ENCODE measurements around the gene RNU6-9. TPM values are rescaled to one million over a fixed set of nuclear protein-coding genes. Genes with fewer than 3 reads are reported as not detected.
"Not testable (repeated sequence)": the region's sequence is repeated elsewhere in the genome, so short reads cannot be mapped to it uniquely, and the experiment has no call there.

The RNU6-9 gene
- total RNA-seq, 2 donors from 2014 or later = not detected

DNA sequence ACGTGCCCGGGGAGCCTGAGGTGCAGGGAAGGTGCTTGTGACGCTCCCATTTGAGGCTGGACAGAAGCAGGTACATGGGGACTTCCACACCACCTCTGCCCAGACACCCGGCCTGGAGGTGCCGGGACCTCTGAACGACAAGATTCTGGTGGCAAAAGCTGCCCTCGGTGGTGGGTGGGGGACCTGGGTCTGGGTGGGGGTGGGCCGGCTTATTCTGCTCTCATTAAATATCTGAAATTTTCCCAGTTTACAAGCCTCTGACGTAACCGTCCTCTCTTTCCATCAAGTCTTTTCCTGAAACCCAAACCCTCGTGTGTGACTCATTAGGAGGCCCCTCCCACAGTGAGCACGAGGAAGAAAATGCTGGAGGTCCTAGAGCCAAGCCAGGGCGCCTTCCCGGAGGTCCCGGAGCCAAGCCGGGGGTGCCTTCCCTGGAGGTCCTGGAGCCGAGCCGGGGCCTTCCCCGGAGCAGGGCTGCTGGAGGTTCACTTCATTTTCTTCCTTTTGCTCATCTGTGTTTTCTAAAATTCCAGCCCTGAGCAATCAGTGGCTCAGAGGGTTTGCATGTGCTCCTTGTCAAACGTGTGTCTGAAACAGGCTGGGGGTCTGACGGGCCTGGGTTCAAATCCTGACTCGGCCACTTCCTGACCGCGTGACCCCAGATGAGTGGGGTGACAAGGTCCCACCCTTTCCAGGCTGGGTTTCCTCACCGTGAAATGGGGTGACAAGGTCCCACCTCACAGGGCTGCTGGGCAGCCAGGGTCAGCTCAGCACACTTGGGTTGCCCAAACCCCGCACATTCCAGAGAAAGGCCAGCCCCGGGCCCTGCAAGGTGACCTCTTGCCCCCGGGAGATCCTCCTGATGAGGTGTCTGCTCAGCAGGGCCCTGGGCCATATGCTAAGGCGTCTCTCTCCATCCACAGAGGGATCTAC, 23.8 kb upstream of the RNU6-9 start:
- Mint-ChIP-seq H3K4me1 (peaks cover 4% of the 10 kb centered on the region), H3K27me3 (no peaks in the 10 kb centered on the region), H3K9me3 (no peaks in the 10 kb centered on the region), H3K4me3 (no peak overlapping the region), H3K36me3 (ENCODE audit: low read depth) (peaks cover 29% of the 10 kb centered on the region), H3K27ac (no peak overlapping the region)
- ATAC-seq (replicated peaks) = no peak

- no peak for ATAC-seq (replicated peaks)
- no peak overlapping the region for H3K4me3 Mint-ChIP-seq
- H3K9me3 Mint-ChIP-seq = no peaks in the 10 kb centered on the region
- H3K36me3 Mint-ChIP-seq (ENCODE audit: low read depth) = peaks cover 29% of the 10 kb centered on the region
- peaks cover 4% of the 10 kb centered on the region for H3K4me1 Mint-ChIP-seq
- no peaks in the 10 kb centered on the region for H3K27me3 Mint-ChIP-seq
- H3K27ac Mint-ChIP-seq = no peak overlapping the region
Measured at GRCh38 chr19:870314-870713, 23.0 kb upstream of the RNU6-9 start.

DNA sequence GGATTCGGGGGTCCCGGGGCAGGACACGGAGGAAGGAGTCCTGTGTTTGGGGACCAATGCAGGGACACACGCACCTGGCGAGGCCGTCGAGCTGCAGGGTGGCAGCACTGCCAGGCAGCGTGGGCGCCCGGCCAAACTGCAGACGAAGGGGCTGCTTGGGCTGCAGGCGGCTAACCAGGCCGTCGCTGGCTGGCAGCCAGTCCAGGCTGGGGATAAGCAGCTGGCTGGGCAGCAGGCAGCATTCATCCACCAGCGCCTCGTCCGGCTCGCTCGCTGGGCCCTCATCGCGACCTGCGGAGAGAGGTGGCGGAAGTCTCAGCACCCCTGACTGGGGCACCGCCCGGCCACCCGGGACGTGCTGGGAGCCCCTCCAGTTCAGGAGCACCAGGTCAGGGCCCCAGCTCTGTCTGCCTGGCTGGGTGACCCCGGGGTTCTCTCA, 22.3 kb upstream of the RNU6-9 start:
- peaks cover 35% of the 10 kb centered on the region for H3K36me3 Mint-ChIP-seq (ENCODE audit: low read depth)
- no peak overlapping the region for H3K27ac Mint-ChIP-seq
- H3K4me1 Mint-ChIP-seq = peaks cover 4% of the 10 kb centered on the region
- H3K27me3 Mint-ChIP-seq = no peaks in the 10 kb centered on the region
- H3K9me3 Mint-ChIP-seq = no peaks in the 10 kb centered on the region
- H3K4me3 Mint-ChIP-seq = no peak overlapping the region
- no peak for ATAC-seq (replicated peaks)

GRCh38 chr19:871446-872265, 21.6 kb upstream of the RNU6-9 start:
- Mint-ChIP-seq H3K36me3 (ENCODE audit: low read depth) (peaks cover 35% of the 10 kb centered on the region), H3K27ac (peak overlapping the region; percentile 66), H3K27me3 (no peaks in the 10 kb centered on the region), H3K4me1 (peaks cover 4% of the 10 kb centered on the region), H3K4me3 (peak overlapping the region; percentile 64), H3K9me3 (no peaks in the 10 kb centered on the region)
- ATAC-seq (replicated peaks) = no peak

DNA sequence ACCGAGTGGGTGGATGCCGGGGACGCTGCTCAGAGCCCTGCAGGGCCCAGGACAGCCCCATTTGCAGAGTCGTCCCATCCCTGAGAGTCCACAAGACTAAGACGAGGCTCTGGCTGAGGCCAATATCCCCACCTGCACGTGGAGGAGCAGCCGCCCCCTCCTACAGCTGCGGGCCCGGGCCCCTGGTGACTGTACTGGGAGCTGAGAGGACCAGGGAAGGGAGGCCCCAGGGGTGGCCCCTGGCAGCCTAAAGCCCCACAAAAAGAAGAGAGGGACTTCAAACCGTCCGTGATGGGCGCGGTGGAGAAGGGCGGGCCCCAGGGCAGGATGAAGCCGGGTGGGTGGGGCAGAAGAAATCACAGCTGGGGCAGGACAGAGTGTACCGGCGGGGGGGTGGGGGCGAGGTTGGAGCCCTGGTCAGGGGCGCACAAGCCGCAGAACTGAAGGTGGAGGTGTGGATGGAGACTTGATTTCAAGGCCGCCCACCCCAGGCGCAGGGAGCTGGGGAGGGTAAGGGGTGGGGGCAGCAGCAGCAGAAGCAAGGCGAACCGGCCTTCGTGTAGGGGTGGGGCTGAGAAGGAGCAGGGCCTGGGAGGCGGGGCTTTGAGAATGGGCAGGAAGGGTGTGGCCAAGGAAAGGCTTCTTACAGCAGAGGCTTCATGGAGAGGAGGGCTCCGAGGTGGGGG, 20.9 kb upstream of the RNU6-9 start:
- peaks cover 32% of the 10 kb centered on the region for H3K36me3 Mint-ChIP-seq (ENCODE audit: low read depth)
- H3K4me3 Mint-ChIP-seq = peak overlapping the region; percentile 64

DNA sequence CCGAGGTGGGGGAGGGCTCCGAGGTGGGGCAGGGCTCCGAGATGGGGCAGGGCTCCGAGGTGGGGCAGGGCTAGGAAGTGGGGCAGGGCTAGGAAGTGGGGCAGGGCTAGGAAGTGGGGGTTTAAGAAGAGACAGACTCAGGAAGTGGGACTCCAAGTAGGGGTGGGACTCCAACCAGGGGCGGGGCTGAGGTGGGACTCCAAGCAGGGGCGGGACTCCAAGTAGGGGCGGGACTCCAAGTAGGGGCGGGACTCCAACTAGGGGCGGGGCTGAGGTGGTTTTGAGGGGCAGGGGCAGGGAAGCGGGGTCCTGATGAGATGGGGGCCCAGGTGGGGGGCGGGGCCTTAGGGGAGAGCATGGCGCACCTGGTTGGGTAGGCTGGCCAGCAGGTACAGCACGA, 20.2 kb upstream of the RNU6-9 start:
- peak; percentile 78 for ATAC-seq (replicated peaks)
- Mint-ChIP-seq H3K27ac (peak overlapping the region; percentile 66), H3K4me3 (peak overlapping the region; percentile 64), H3K27me3 (no peaks in the 10 kb centered on the region), H3K4me1 (no peaks in the 10 kb centered on the region), H3K9me3 (no peaks in the 10 kb centered on the region), H3K36me3 (ENCODE audit: low read depth) (peaks cover 27% of the 10 kb centered on the region)

More for the DNA sequence above, 20.9 kb upstream of the RNU6-9 start:
- peak overlapping the region; percentile 66 for H3K27ac Mint-ChIP-seq
- peak; percentile 90 for ATAC-seq (replicated peaks)
- peaks cover 3% of the 10 kb centered on the region for H3K4me1 Mint-ChIP-seq
- H3K27me3 Mint-ChIP-seq = no peaks in the 10 kb centered on the region
- no peaks in the 10 kb centered on the region for H3K9me3 Mint-ChIP-seq

DNA sequence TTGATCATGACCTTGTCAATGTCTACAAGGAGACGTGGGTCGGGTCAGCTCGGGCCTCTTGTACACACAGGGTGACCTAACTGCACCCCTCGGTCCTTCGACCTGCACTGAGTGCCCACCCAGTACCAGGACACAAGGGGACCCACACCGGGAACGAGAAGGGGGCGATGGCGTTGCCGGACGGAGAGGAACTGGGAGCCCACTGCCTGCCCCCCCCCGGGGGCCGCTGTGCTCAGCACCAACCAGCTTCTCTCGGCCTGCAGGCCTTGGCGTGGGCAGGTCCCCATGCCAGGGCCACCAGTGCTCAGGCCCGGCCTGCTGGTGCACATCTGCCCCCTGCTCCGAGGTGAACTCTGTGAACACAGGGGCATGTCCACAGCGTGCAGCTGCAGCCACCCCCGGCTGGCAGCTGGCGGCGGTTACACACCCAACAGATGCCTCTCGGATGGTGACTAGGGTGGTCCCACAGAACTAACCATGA, 19.7 kb upstream of the RNU6-9 start:
- ATAC-seq (replicated peaks) = no peak
- H3K27me3 Mint-ChIP-seq = no peaks in the 10 kb centered on the region
- no peaks in the 10 kb centered on the region for H3K4me1 Mint-ChIP-seq
- H3K9me3 Mint-ChIP-seq = no peaks in the 10 kb centered on the region
- peak overlapping the region; percentile 64 for H3K4me3 Mint-ChIP-seq
- H3K36me3 Mint-ChIP-seq (ENCODE audit: low read depth) = peaks cover 25% of the 10 kb centered on the region
- H3K27ac Mint-ChIP-seq = no peak overlapping the region

GRCh38 chr19:875265-875879, 17.9 kb upstream of the RNU6-9 start:
- ATAC-seq (replicated peaks) = no peak
- Mint-ChIP-seq H3K36me3 (ENCODE audit: low read depth) (peaks cover 12% of the 10 kb centered on the region), H3K27ac (no peak overlapping the region), H3K4me1 (peaks cover 4% of the 10 kb centered on the region), H3K27me3 (no peaks in the 10 kb centered on the region), H3K4me3 (no peak overlapping the region), H3K9me3 (no peaks in the 10 kb centered on the region)

DNA sequence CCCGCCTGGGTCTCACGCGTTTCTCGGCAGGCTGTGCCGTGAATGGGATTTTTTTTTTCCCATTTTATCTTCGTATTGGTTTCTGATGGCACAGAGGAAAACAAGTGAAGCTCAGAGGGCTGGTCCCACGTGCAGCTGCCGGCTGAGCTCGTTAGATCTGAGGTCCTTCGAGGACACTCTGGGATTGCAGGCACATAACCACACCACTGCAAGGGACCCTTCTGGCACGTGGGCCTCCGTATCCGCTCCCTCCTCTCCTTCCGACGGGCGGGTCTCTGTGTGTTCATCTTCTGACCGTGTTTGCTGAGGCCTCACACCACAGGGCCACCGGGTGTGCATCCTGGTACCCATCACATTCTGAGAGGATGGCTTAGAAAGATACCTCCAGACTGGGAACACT, 17.2 kb upstream of the RNU6-9 start:
- Mint-ChIP-seq H3K4me1 (peaks cover 4% of the 10 kb centered on the region), H3K9me3 (no peaks in the 10 kb centered on the region), H3K4me3 (no peak overlapping the region), H3K36me3 (ENCODE audit: low read depth) (peaks cover 6% of the 10 kb centered on the region), H3K27ac (no peak overlapping the region), H3K27me3 (no peaks in the 10 kb centered on the region)
- ATAC-seq (replicated peaks) = no peak

DNA sequence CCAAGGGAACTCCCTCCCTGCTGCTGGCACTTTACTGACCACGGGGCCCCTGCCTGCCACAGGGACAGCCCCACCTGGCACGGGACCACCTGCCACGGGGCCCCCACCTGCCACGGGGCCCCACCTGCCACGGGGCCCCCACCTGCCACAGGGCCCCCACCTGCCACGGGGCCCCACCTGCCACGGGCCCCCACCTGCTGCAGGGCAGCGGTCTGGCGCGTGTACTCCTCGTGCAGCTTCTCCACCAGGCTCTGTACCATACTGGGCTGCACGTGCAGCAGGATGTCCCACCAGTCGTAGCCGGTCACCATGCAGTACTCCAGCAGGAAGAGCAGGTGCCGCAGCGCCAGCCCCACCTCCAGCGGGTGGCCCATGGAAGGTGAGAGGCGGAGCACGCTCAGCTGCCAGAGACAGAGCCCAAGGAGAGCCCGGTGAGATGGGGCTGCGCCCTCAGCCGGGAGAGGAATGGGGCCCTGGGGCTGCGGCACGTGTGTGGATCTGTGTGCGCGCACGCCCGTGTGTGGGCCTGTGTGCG, 16.4 kb upstream of the RNU6-9 start:
- Mint-ChIP-seq H3K9me3 (no peaks in the 10 kb centered on the region), H3K4me1 (peaks cover 4% of the 10 kb centered on the region), H3K27ac (no peak overlapping the region), H3K4me3 (no peak overlapping the region), H3K36me3 (ENCODE audit: low read depth) (peaks cover 13% of the 10 kb centered on the region), H3K27me3 (no peaks in the 10 kb centered on the region)
- no peak for ATAC-seq (replicated peaks)

- H3K4me1 Mint-ChIP-seq, H3K27ac Mint-ChIP-seq, H3K4me3 Mint-ChIP-seq: not testable (repeated sequence)
Measured at GRCh38 chr19:877992-878660, 15.2 kb upstream of the RNU6-9 start.

GRCh38 chr19:878751-879561, 14.3 kb upstream of the RNU6-9 start:
- Mint-ChIP-seq H3K36me3 (ENCODE audit: low read depth) (peaks cover 27% of the 10 kb centered on the region), H3K27ac (peak overlapping the region; percentile 69)
- H3K9me3 Mint-ChIP-seq; ATAC-seq (replicated peaks); H3K4me1 Mint-ChIP-seq; H3K4me3 Mint-ChIP-seq; H3K27me3 Mint-ChIP-seq: not testable (repeated sequence)

More at GRCh38 chr19:877992-878660, 15.2 kb upstream of the RNU6-9 start:
- not testable (repeated sequence) for H3K27me3 Mint-ChIP-seq; H3K9me3 Mint-ChIP-seq; ATAC-seq (replicated peaks)
- peaks cover 20% of the 10 kb centered on the region for H3K36me3 Mint-ChIP-seq (ENCODE audit: low read depth)

All from activated T-helper 17 cell treated with anti-CD3 and anti-CD28 coated beads, Interleukin-2, amount 50 U/mL, for 72 hours (primary cell).